Measurements from ENCODE around the gene LRIG1.

- TF ChIP-seq POLR2A (IDR thresholded peaks at IDR 0.05) (no peak), CTCF (IDR thresholded peaks at IDR 0.05) (no peak)
These were observed 147.8 kb downstream of the LRIG1 start for GRCh38 chr3:66353039-66353438.
